AG09319 (cell line): ENCODE measurements around the gene PPP4R2.
A peak's percentile ranks its signal among the peaks of the same experiment; 100 is the strongest.
"Not testable (repeated sequence)": the region's sequence is repeated elsewhere in the genome, so short reads cannot be mapped to it uniquely, and the experiment has no call there.

ENCODE experiments used
- DNase-seq: peaks from one replicate; pipeline ENCODE4 v3.0.0-alpha.2; 2010; ENCODE audit warnings: low read depth; ENCODE audit errors: extremely low read depth
- TF ChIP-seq, protein P1 (sequence below): IDR thresholded peaks from 2 replicates; pipeline ENCODE4 v1.5.1; 2011; ENCODE audit warnings: low read depth, mild to moderate bottlenecking, inconsistent platforms, low read length, moderate library complexity

Gene PPP4R2

DNA sequence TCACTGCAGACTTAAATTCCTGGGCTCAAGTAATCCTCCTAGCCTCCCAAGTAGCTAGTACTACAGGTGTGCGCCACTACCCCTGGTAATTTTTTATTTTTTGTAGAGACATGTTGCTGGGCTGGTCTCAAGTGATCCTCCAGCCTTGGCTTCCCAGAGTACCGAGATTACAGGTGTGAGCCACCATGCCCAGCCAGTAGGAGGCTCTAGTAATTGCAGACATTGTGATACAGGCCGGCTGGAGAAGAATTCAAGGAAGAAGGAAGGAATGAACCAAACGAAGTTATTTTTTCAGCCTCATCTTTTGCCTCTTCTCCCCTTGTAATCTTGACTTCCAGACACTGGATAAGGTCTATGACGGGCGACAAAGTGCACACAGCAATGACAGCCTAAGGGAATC lies 3.2 kb upstream of the PPP4R2 start:
- no peak for DNase-seq
- TF ChIP-seq, protein P1, sequence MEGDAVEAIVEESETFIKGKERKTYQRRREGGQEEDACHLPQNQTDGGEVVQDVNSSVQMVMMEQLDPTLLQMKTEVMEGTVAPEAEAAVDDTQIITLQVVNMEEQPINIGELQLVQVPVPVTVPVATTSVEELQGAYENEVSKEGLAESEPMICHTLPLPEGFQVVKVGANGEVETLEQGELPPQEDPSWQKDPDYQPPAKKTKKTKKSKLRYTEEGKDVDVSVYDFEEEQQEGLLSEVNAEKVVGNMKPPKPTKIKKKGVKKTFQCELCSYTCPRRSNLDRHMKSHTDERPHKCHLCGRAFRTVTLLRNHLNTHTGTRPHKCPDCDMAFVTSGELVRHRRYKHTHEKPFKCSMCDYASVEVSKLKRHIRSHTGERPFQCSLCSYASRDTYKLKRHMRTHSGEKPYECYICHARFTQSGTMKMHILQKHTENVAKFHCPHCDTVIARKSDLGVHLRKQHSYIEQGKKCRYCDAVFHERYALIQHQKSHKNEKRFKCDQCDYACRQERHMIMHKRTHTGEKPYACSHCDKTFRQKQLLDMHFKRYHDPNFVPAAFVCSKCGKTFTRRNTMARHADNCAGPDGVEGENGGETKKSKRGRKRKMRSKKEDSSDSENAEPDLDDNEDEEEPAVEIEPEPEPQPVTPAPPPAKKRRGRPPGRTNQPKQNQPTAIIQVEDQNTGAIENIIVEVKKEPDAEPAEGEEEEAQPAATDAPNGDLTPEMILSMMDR: no peak

DNA sequence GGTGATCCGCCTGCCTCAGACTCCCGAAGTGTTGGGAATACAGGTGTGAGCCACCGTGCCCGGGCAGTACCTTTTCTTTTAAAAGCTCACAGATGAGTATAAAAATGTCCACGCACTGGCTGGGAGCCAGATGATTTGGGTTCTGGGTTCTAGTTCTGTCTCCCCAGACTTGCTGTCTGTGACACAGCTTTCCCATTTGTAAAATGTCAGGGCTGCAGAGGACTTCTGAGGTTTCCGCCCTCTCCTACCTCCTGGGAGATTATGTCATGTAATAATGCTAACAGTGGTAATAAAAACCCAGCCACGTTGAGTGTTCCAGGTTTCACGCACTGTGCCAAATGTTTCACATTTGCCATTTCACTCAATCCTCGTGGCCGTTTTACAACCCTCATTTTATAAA lies 1.3 kb upstream of the PPP4R2 start:
- TF ChIP-seq, protein P1: no peak
- DNase-seq: no peak

DNA sequence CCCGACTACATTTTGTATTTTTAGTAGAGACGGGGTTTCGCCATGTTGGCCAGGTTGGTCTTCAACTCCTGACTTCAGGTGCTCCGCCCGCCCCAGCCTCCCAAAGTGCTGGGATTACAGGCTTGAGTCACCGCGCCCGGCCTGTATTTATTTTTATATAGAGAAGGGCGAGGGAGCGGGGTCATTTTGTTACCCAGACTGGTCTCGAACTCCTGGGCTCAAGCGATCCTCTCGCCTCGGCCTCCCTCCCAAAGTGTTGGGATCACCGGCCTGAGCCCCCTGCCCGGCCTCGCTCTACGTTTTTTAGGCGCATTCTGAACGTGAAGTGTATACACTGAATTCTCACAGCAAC lies 514 bp upstream of the PPP4R2 start:
- TF ChIP-seq, protein P1: no peak

DNA sequence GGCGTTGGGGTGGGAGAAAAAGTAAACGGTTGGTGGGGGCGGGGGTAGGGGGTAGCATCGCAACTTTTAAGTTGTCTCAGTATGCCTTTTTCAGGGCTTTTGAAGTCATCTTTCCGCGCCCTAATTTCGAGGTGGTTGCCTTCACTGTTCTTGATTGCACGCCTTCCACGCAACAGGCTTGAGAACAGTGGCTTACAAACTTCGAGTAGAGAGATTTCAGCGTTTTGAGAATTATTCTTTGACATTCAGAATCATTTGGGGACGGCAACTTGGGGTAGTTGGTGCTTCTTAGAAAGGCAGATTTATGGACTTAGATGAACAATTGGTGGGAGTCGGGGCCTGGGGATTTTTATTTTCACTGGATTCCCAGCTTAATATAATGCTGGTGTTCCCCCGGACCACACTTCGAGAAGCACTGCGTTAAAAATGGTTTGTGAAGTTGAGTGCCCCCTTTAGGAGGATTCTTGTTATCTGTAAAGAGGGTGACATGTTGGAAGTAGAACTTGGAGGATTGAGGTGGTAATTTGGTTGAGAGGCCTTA lies 880 bp downstream of the PPP4R2 start:
- DNase-seq: peak; percentile 24
- TF ChIP-seq, protein P1: peak; percentile 49

More for the DNA sequence above, 514 bp upstream of the PPP4R2 start:
- DNase-seq: no peak

DNA sequence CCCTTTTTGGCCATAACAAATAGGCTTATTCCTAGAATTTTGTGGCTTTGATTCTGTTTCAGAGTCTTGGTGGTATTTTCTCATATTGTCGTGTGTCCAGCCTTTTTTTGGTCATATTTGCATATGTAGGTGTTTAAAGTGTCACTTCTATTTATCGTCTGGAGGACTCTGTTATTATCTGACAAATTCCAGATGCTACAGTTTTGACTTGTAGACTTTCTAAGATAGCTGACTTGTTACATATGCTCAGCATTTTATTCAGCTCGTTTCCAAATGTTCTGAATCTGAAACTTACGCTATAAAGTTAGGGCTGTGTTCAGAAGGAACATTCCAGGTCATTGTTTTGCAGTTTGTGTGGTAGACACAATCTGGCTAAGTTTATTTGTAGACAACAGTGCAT lies 1.9 kb downstream of the PPP4R2 start:
- TF ChIP-seq, protein P1: no peak
- DNase-seq: no peak

DNA sequence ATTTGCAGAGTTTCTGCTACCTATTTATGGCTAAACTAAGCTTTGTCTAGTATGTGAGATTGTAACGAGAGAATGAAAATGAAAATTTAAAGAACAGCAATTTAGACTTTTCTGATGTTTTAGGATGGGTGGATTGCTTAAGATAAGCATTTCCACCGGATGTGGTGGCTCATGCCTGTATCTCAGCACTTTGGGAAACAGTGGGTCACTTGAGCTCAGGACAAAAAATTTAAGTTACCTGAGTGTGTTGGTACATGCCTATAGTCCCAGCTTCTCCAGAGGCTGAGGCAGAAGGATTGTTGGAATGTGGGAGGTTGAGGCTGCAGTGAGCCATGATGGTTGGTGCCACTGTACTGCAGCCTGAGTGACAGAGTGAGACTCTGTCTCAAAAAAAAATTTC lies 3.3 kb downstream of the PPP4R2 start:
- TF ChIP-seq, protein P1: no peak
- DNase-seq: no peak

DNA sequence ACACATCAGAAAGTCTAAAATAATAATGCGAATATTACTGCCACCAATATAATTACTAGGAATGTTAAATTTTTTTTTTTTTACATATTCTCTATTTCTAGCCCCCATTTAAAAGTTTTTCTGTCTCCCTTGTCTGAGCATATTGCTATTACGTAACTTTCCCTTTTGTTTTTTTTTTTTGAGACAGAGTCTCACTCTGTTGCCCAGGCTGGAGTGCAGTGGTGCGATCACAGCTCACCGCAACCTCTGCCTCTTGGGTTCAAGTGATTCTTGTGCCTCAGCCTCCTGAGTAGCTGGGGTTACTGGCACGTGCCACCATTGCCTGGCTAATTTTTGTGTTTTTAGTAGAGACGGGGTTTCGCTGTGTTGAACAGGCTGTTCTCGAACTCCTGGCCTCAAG lies 6.4 kb downstream of the PPP4R2 start:
- DNase-seq: not testable (repeated sequence)

DNA sequence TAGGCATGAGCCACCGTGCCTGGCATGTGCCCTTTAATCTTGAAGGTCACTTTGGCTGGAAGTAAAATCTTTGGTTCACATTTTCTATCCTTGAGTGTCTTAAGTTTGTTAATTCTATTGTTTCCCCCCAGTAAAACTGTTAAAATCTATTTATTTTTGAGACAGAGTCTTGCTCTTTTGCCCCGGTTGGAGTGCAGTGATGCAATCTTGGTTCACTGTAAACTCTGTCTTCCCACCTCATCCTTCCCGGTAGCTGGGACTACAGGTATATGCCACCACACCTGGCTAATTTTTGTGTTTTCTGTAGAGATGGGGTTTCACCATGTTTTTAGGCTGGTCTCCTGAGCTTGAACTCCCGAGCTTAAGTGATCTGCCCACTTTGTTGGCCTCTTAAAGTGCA lies 7.7 kb downstream of the PPP4R2 start:
- no peak for DNase-seq
- TF ChIP-seq, protein P1: no peak
